ENCODE measurements around the gene CPNE7. TPM values are rescaled to one million over a fixed set of nuclear protein-coding genes. Genes with fewer than 3 reads are reported as not detected.

CPNE7 gene
- total and polyA plus RNA-seq, 2 of the 8 experiments (the other 6 are each of a cell fraction or from before 2014, with no cell fraction given): 10.0 to 23.7 TPM

DNA sequence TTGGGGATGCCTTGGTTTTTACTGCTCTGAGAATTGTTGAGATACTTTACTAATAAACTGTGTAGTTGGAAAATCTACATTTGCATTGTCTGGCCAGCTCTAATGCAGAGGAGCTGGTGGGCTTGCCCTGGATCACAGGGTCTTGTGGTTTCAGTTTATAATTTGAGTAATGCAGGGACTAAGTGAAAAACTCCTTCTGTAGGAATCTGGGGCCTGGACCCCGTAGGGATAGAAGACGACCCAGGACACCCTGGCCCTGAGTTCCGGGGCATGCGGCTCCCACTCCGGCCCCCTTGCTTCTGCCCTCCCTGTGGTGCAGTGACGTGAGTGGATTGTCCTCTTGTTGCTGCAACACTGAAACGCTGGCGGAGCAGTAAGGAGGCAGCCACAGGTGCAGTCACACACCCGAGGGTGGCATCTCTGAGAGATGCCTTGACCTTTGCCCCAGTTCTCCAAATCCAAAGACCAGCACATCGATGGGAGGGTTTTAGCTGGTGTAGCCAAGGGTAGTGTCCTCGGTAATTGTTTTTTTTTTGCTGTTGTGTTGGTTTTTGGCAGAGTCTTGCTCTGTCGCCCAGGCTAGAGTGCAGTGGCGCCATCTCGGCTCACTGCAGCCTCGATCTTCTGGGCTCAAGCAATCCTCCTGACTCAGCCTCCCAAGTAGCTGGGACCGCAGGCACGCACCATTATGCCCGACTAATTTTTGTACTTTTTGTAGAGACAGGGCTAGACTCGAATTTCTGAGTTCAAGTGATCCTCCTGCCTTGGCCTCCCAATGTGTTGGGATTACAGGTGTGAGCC, 17.7 kb upstream of the CPNE7 start (continued):
- TF ChIP-seq, protein P1, sequence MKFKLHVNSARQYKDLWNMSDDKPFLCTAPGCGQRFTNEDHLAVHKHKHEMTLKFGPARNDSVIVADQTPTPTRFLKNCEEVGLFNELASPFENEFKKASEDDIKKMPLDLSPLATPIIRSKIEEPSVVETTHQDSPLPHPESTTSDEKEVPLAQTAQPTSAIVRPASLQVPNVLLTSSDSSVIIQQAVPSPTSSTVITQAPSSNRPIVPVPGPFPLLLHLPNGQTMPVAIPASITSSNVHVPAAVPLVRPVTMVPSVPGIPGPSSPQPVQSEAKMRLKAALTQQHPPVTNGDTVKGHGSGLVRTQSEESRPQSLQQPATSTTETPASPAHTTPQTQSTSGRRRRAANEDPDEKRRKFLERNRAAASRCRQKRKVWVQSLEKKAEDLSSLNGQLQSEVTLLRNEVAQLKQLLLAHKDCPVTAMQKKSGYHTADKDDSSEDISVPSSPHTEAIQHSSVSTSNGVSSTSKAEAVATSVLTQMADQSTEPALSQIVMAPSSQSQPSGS (IDR thresholded peaks at IDR 0.05; ENCODE audit: low read length): no peak
- no peak for TF ChIP-seq CREB1 (IDR thresholded peaks at IDR 0.05)
- no peak for TF ChIP-seq TAF1 (IDR thresholded peaks at IDR 0.05; ENCODE audit: low read depth, low read length)
- no peak for TF ChIP-seq KDM4A (IDR thresholded peaks at IDR 0.05; ENCODE audit: low read depth, low read length, severe bottlenecking)
- TF ChIP-seq TAF7 (optimal IDR thresholded peaks at IDR 0.05; ENCODE audit: borderline replicate concordance, low read depth, low read length): no peak
- TF ChIP-seq POLR2A (IDR thresholded peaks at IDR 0.05; ENCODE audit: control extremely low read depth in 1 of 2, low read depth in 2 of 2, low read length in 2 of 2): no peak
- TF ChIP-seq RBBP5 (IDR thresholded peaks at IDR 0.05; ENCODE audit: borderline replicate concordance, low read depth, low read length): no peak
- no peak for TF ChIP-seq SIN3A (conservative IDR thresholded peaks at IDR 0.05 in 1 of 2, IDR thresholded peaks at IDR 0.05 in 1 of 2; ENCODE audit: low read depth in 1 of 2, low read length in 2 of 2)

All from H1 (cell line).